ENCODE data around the gene MUC5AC. TPM values are rescaled to one million over a fixed set of nuclear protein-coding genes. Genes with fewer than 3 reads are reported as not detected.

The MUC5AC gene
- total RNA-seq, 1 donor from 2014 or later = not detected

GRCh38 chr11:1223346-1224110, 65.8 kb downstream of the MUC5AC start:
- TF ChIP-seq POLR2A (IDR thresholded peaks at IDR 0.05) = no peak
- no peak for TF ChIP-seq CTCF (IDR thresholded peaks at IDR 0.05)
- no peak for TF ChIP-seq POLR2AphosphoS5 (IDR thresholded peaks at IDR 0.05; ENCODE audit: insufficient read depth in 1 of 2, low read depth in 1 of 2)
- intact Hi-C loops (cut with DNase I) = no loop called here
- Histone ChIP-seq H3K4me1 (no peaks in the 10 kb centered on the region), H3K36me3 (no peaks in the 10 kb centered on the region), H3K27ac (no peak overlapping the region), H3K27me3 (no peaks in the 10 kb centered on the region), H3K4me3 (no peak overlapping the region), H3K9me3 (no peaks in the 10 kb centered on the region)
- no peak for DNase-seq (ENCODE audit: extremely low spot score in 2 of 2)

- no peaks in the 10 kb centered on the region for H3K9me3 ChIP-seq
- no peak overlapping the region for H3K27ac ChIP-seq
- H3K27me3 ChIP-seq = no peaks in the 10 kb centered on the region
- intact Hi-C loops (cut with DNase I) = no loop called here
- no peak for DNase-seq (ENCODE audit: extremely low spot score in 2 of 2)
- no peaks in the 10 kb centered on the region for H3K36me3 ChIP-seq
- no peaks in the 10 kb centered on the region for H3K4me1 ChIP-seq
- H3K4me3 ChIP-seq = no peak overlapping the region
- TF ChIP-seq POLR2AphosphoS5 (IDR thresholded peaks at IDR 0.05; ENCODE audit: insufficient read depth in 1 of 2, low read depth in 1 of 2) (no peak), CTCF (IDR thresholded peaks at IDR 0.05) (no peak), POLR2A (IDR thresholded peaks at IDR 0.05) (no peak)
Observed at GRCh38 chr11:1224111-1224490, 66.3 kb downstream of the MUC5AC start.

- H3K4me1 ChIP-seq = no peaks in the 10 kb centered on the region
- H3K27ac ChIP-seq = no peak overlapping the region
- no peak for TF ChIP-seq POLR2AphosphoS5 (IDR thresholded peaks at IDR 0.05; ENCODE audit: insufficient read depth in 1 of 2, low read depth in 1 of 2)
- no peak for TF ChIP-seq CTCF (IDR thresholded peaks at IDR 0.05)
- TF ChIP-seq POLR2A (IDR thresholded peaks at IDR 0.05) = no peak
- no peak for DNase-seq (ENCODE audit: extremely low spot score in 2 of 2)
- no peaks in the 10 kb centered on the region for H3K36me3 ChIP-seq
- intact Hi-C loops (cut with DNase I) = no loop called here
- no peaks in the 10 kb centered on the region for H3K27me3 ChIP-seq
- no peaks in the 10 kb centered on the region for H3K9me3 ChIP-seq
- H3K4me3 ChIP-seq = no peak overlapping the region
Observed at GRCh38 chr11:1224491-1225385, 67.0 kb downstream of the MUC5AC start.

- H3K4me3 ChIP-seq = no peak overlapping the region
- intact Hi-C loops (cut with DNase I) = no loop called here
- no peak for DNase-seq (ENCODE audit: extremely low spot score in 2 of 2)
- H3K27me3 ChIP-seq = no peaks in the 10 kb centered on the region
- H3K9me3 ChIP-seq = no peaks in the 10 kb centered on the region
- no peak overlapping the region for H3K27ac ChIP-seq
- no peak for TF ChIP-seq POLR2AphosphoS5 (IDR thresholded peaks at IDR 0.05; ENCODE audit: insufficient read depth in 1 of 2, low read depth in 1 of 2)
- TF ChIP-seq CTCF (IDR thresholded peaks at IDR 0.05) = no peak
- no peak for TF ChIP-seq POLR2A (IDR thresholded peaks at IDR 0.05)
- no peaks in the 10 kb centered on the region for H3K4me1 ChIP-seq
- H3K36me3 ChIP-seq = no peaks in the 10 kb centered on the region
Observed at GRCh38 chr11:1225386-1226225, 67.9 kb downstream of the MUC5AC start.
